ENCODE data around the gene CASP2. TPM values are rescaled to one million over a fixed set of nuclear protein-coding genes. Genes with fewer than 3 reads are reported as not detected.

CASP2 gene
- total RNA-seq, 1 donor from 2014 or later, result 20.4 TPM

Small RNA genes within 50 kb of the gene (small RNA-seq; reads per million reads assigned to genes)
- gene RN7SL481P, result not detected
- gene RN7SL535P, result not detected

Other genes starting within 250 kb of the CASP2 start
- not detected for gene OR6V1, start 236.0 kb upstream of the CASP2 start, total RNA-seq
- gene PIP, start 156.3 kb upstream of the CASP2 start, total RNA-seq, result not detected
- gene TAS2R39, start 104.9 kb upstream of the CASP2 start, total RNA-seq, result not detected
- not detected for gene TAS2R40, start 66.3 kb upstream of the CASP2 start, total RNA-seq
- 24.9 TPM for gene GSTK1, start 24.9 kb upstream of the CASP2 start, total RNA-seq
- not detected for gene TMEM139, start 3.4 kb upstream of the CASP2 start, total RNA-seq
- gene CLCN1, start 27.8 kb downstream of the CASP2 start, total RNA-seq, result under 0.01 TPM
- 73.8 TPM for gene FAM131B, start 74.4 kb downstream of the CASP2 start, total RNA-seq
- gene ZYX, start 93.0 kb downstream of the CASP2 start, total RNA-seq, result 4.5 TPM
- 0.41 TPM for gene EPHA1, start 120.5 kb downstream of the CASP2 start, total RNA-seq
- not detected for gene TAS2R60, start 155.1 kb downstream of the CASP2 start, total RNA-seq
- not detected for gene TAS2R41, start 189.5 kb downstream of the CASP2 start, total RNA-seq